ENCODE results near the gene AKAP13. TPM values are rescaled to one million over a fixed set of nuclear protein-coding genes. Genes with fewer than 3 reads are reported as not detected.

The AKAP13 gene
- total and polyA plus RNA-seq, 2 of the 8 experiments (the other 6 are each of a cell fraction or from before 2014, with no cell fraction given): 14.0 to 46.2 TPM

DNA sequence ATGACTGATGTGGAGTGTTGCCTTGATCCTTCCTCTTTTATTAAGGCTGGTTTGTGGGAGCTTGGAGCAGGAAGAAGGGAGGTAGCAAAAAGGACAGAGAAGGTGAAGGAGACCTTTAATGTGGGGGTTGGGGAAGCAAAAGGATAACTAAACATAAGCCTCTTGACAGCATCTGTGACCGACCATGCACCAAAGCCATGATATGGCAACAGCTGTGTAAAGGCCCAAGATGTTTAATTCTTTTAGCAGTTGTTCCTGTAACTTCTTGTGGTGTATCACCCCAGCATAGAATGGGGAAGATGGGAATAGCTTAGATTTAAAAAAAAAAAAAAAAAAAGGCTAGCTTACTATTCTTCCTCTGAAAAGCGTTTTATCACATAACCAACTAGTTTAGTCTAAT is 219.6 kb downstream of the AKAP13 start:
- WGBS, 2 experiments (ENCODE audit: extremely low coverage in 1 of 2, insufficient coverage in 1 of 2, insufficient read length in 1 of 2, insufficient replicate concordance in 2 of 2, low coverage in 1 of 2, low lambda C conversion rate in 2 of 2, missing lambda C conversion rate in 1 of 2): 82% methylated on average over 2 of the region's 2 CpGs; no CpG with 5 or more reads in 1 of the 2 experiments
- no peaks in the 10 kb centered on the region for H3K79me2 ChIP-seq (ENCODE audit: control insufficient read depth in 1 of 2, insufficient read depth in 2 of 2, low read length in 2 of 2)
- no peak overlapping the region for H3K4me2 ChIP-seq (ENCODE audit: insufficient read depth in 1 of 2, low read depth in 2 of 2, low read length in 2 of 2)
- H3K4ac ChIP-seq (replicated peaks; ENCODE audit: insufficient read length, low read depth, low read length): no peak overlapping the region
- H3K56ac ChIP-seq (replicated peaks; ENCODE audit: insufficient read length, low read depth, low read length): no peak overlapping the region
- no peaks in the 10 kb centered on the region; the same call in 1 of the 2 replicates for H3K23me2 ChIP-seq (ENCODE audit: low read depth, low read length)
- H4K8ac ChIP-seq (ENCODE audit: extremely low read depth, insufficient read depth, low read length): no peak overlapping the region
- H3K79me1 ChIP-seq (ENCODE audit: low read depth, low read length): no peaks in the 10 kb centered on the region
- no peak overlapping the region for H3K9ac ChIP-seq (replicated peaks in 1 of 4; ENCODE audit: extremely low read depth in 1 of 4, low read depth in 3 of 4, low read length in 3 of 4)
- H3K27me3 ChIP-seq (replicated peaks in 1 of 4; ENCODE audit: control insufficient read depth in 3 of 4, extremely low read depth in 1 of 4, insufficient read depth in 3 of 4, low read length in 3 of 4): no peaks in the 10 kb centered on the region
- H3K36me3 ChIP-seq (ENCODE audit: control insufficient read depth in 2 of 4, insufficient read depth in 4 of 4, low read length in 3 of 4): no peaks in the 10 kb centered on the region; a peak in 2 of 8 replicates
- H2AK5ac ChIP-seq (ENCODE audit: low read depth, low read length): no peak overlapping the region
- no peak overlapping the region for H2BK5ac ChIP-seq (ENCODE audit: low read depth, low read length)
- no peak overlapping the region for H2AFZ ChIP-seq (ENCODE audit: low read length)
- H3K27ac ChIP-seq (ENCODE audit: low read depth, low read length): no peak overlapping the region
- CTCF ChIA-PET (ENCODE audit: partially characterized antibody): interaction anchor here (0.8 to 1.3 kb wide), 5 partner anchors 11 to 310 kb away, joined by 3 to 4 read pairs (median 4); no protein-coding TSS in a partner anchor
- H4K91ac ChIP-seq (replicated peaks; ENCODE audit: insufficient read length, low read length): no peak overlapping the region
- H3K4me3 ChIP-seq (ENCODE audit: extremely low read depth in 1 of 4, insufficient read depth in 2 of 4, low read depth in 3 of 4, low read length in 4 of 4): no peak overlapping the region
- POLR2A ChIA-PET (ENCODE audit: partially characterized antibody): interaction anchor here (1.4 kb wide), 1 partner anchor 14 kb away, joined by 3 read pairs; no protein-coding TSS in a partner anchor
- H4K20me1 ChIP-seq (replicated peaks in 1 of 2; ENCODE audit: control insufficient read depth in 1 of 2, insufficient read depth in 2 of 2, low read length in 2 of 2): no peaks in the 10 kb centered on the region
- no peak overlapping the region for H3K18ac ChIP-seq (ENCODE audit: extremely low read depth, low read length)
- no peak overlapping the region for H4K5ac ChIP-seq (ENCODE audit: insufficient read length, low read depth, low read length)
- H3K9me3 ChIP-seq (ENCODE audit: insufficient read depth in 2 of 2, low read depth in 1 of 2, low read length in 1 of 2): no peaks in the 10 kb centered on the region
- H3K23ac ChIP-seq (ENCODE audit: insufficient read length): no peak overlapping the region
- DNase-seq (ENCODE audit: low read depth in 1 of 2, low spot score in 2 of 2) (no peak), FAIRE-seq (no peak)
- H2BK120ac ChIP-seq (replicated peaks; ENCODE audit: low read depth, low read length): no peak overlapping the region
- no peak overlapping the region for H2BK12ac ChIP-seq (ENCODE audit: low read depth, low read length)
- no peak overlapping the region for H3K14ac ChIP-seq (ENCODE audit: insufficient read length)
- H2BK15ac ChIP-seq (ENCODE audit: low read length): no peak overlapping the region
- peaks cover 0 to 5% (median 0%) of the 10 kb centered on the region in 4 experiments; a peak in 1 of 7 replicates for H3K4me1 ChIP-seq (replicated peaks in 1 of 4; ENCODE audit: control insufficient read depth in 3 of 4, insufficient read depth in 4 of 4, low read length in 3 of 4)
- no peak overlapping the region for H2BK20ac ChIP-seq (ENCODE audit: low read length)
- TF ChIP-seq TAF7 (optimal IDR thresholded peaks at IDR 0.05; ENCODE audit: borderline replicate concordance, low read depth, low read length): no peak
- no peak for TF ChIP-seq ZNF274 (IDR thresholded peaks at IDR 0.05; ENCODE audit: borderline replicate concordance, extremely low read depth, low read length)
- no peak for TF ChIP-seq RXRA (IDR thresholded peaks at IDR 0.05; ENCODE audit: insufficient read depth, low read depth, low read length)
- TF ChIP-seq HDAC6 (IDR thresholded peaks at IDR 0.05; ENCODE audit: low read depth, low read length): no peak
- TF ChIP-seq CHD2 (IDR thresholded peaks at IDR 0.05; ENCODE audit: low read length): no peak
- TF ChIP-seq POLR2A (IDR thresholded peaks at IDR 0.05; ENCODE audit: control extremely low read depth in 1 of 2, low read depth in 2 of 2, low read length in 2 of 2): no peak

Data from H1 (cell line).